K562 (cell line): Measurements from ENCODE around the gene MYO1D. TPM values are rescaled to one million over a fixed set of nuclear protein-coding genes. Genes with fewer than 3 reads are reported as not detected.

ENCODE experiments used
- ATAC-seq: fragments of 200-7000 bp; cut with Tn5 transposase; 3 replicates; pipeline ENCODE4 v1.9.1; 2020; ENCODE audit warnings: moderate library complexity
- BruUV-seq: library from RNA; stranded (reverse); fragments of 400-500 nt; replicated peaks from 2 replicates; lab custom pipeline; 2021; lab: Mats Ljungman, UMichigan
- CTCF ChIA-PET: fragments of 300-600 bp; formaldehyde crosslinking; extraction: SDS; loops from one replicate; lab custom pipeline; 2021; ENCODE audit warnings: low intra/inter-chr PET ratio; lab: Yijun Ruan, JAX
- POLR2A ChIA-PET: fragments of 300-600, 350-650 bp; sonication (Branson Sonifier 250); formaldehyde crosslinking; extraction: SDS; loops from one replicate; lab custom pipeline; 2021; ENCODE audit warnings: antibody characterized with exemption, inconsistent platforms; lab: Yijun Ruan, JAX
- DNase-seq, 4 experiments: peaks; one replicate each; pipeline versions ENCODE4 v3.0.0 to v3.0.0-alpha.2; 2011 to 2018; ENCODE audit warnings: low spot score in 3 of 4, mixed read lengths in 3 of 4; ENCODE audit errors: extremely low read depth in 1 of 4
- FAIRE-seq: peaks from 2 replicates; lab custom pipeline; 2011; peaks lifted over from hg19 to GRCh38; lab: Jason Lieb, UNC
- H2AFZ ChIP-seq: 2 replicates; pipeline ENCODE4 v1.6.0; 2011; ENCODE audit warnings: low read depth, low read length, control low read depth, inconsistent platforms
- H3K27ac ChIP-seq: fragments of 200-600 bp; 3 replicates; pipeline ENCODE4 v1.8.0; 2011; ENCODE audit warnings: low read depth, mild to moderate bottlenecking, control low read depth, inconsistent platforms, low read length, moderate library complexity, mixed read lengths; ENCODE audit errors: extremely low read depth
- H3K27me3 ChIP-seq, 2 experiments: fragments of 300-600 bp in 1 of 2; 2 replicates in 1 of 2; 3 replicates in 1 of 2; pipeline versions ENCODE4 v1.6.0 to v1.8.0; 2011; ENCODE audit warnings: inconsistent platforms in 2 of 2, low read length in 2 of 2, mild to moderate bottlenecking in 1 of 2, mixed read lengths in 1 of 2, moderate library complexity in 1 of 2; ENCODE audit not compliant: control insufficient read depth in 2 of 2, insufficient read depth in 2 of 2
- H3K36me3 ChIP-seq: fragments of 300-600 bp; 3 replicates; pipeline ENCODE4 v1.8.0; 2011; ENCODE audit warnings: mild to moderate bottlenecking, low read length, inconsistent platforms; ENCODE audit not compliant: control insufficient read depth, insufficient read depth
- H3K4me1 ChIP-seq, 2 experiments: fragments of 200-600 bp in 1 of 2; replicated peaks in 1 of 2; 2 replicates in 1 of 2; 3 replicates in 1 of 2; pipeline versions ENCODE4 v1.5.1 to v1.8.0; 2011; ENCODE audit warnings: inconsistent platforms in 2 of 2, low read length in 2 of 2, mild to moderate bottlenecking in 1 of 2, mixed read lengths in 1 of 2, moderate library complexity in 1 of 2; ENCODE audit not compliant: control insufficient read depth in 2 of 2, insufficient read depth in 2 of 2
- H3K4me2 ChIP-seq: 2 replicates; pipeline ENCODE4 v1.6.1; 2011; ENCODE audit warnings: low read length, control low read depth, inconsistent platforms, mixed read lengths; ENCODE audit not compliant: insufficient read depth
- H3K4me3 ChIP-seq: fragments of 200-600 bp; sonication (generic), shearing (Covaris generic); 2 replicates; pipeline ENCODE4 v1.5.1; 2016; ENCODE audit warnings: control low read depth, inconsistent platforms
- H3K79me2 ChIP-seq: fragments of 200-600 bp; 3 replicates; pipeline ENCODE4 v1.8.0; 2011; ENCODE audit warnings: low read length, inconsistent platforms; ENCODE audit not compliant: control insufficient read depth, insufficient read depth
- H3K9ac ChIP-seq, 2 experiments: 2 replicates each; pipeline versions ENCODE4 v1.6.0 to v1.6.1; 2011; ENCODE audit warnings: low read depth in 2 of 2, low read length in 2 of 2, control low read depth in 1 of 2, inconsistent platforms in 1 of 2, mild to moderate bottlenecking in 1 of 2, mixed read lengths in 1 of 2; ENCODE audit not compliant: insufficient read depth in 1 of 2
- H3K9me1 ChIP-seq: one replicate; pipeline ENCODE4 v1.6.0; 2011; ENCODE audit warnings: inconsistent platforms, mild to moderate bottlenecking, low read length, moderate library complexity; ENCODE audit not compliant: control insufficient read depth, insufficient read depth
- H3K9me3 ChIP-seq: replicated peaks from 2 replicates; pipeline ENCODE4 v1.5.1; 2011; ENCODE audit warnings: low read depth, low read length, inconsistent platforms; ENCODE audit not compliant: control insufficient read depth, insufficient read depth
- H4K20me1 ChIP-seq: replicated peaks from 2 replicates; pipeline ENCODE4 v1.6.1; 2011; ENCODE audit warnings: low read length, inconsistent platforms, mixed read lengths; ENCODE audit not compliant: control insufficient read depth, insufficient read depth
- HCFC1 ChIP-seq: IDR thresholded peaks from 2 replicates; pipeline ENCODE4 v1.6.1; 2012; ENCODE audit warnings: low read depth, low read length, improper control_type of control experiment
- POLR2B ChIP-seq: fragments of 450-650 bp; IDR thresholded peaks from 2 replicates; pipeline ENCODE4 v1.6.1; 2018; ENCODE audit warnings: low read depth; ENCODE audit not compliant: partially characterized antibody
- XRCC3 ChIP-seq: fragments of 450-650 bp; IDR thresholded peaks from 2 replicates; pipeline ENCODE4 v1.6.1; 2017; ENCODE audit warnings: mild to moderate bottlenecking, moderate library complexity
- YBX1 ChIP-seq: fragments of 450-650 bp; IDR thresholded peaks from 2 replicates; pipeline ENCODE4 v1.7.1; 2016; ENCODE audit warnings: mild to moderate bottlenecking
- ZFP1 ChIP-seq: fragments of 450-650 bp; formaldehyde crosslinking; IDR thresholded peaks from 2 replicates; pipeline ENCODE4 v1.4.0; 2020; ENCODE audit warnings: mild to moderate bottlenecking, mixed read lengths
- WGBS: fragments of 100-300 bp; shearing (Covaris generic); methylation state at CpG from one replicate; pipeline ENCODE4 v1.1.6; 2016; ENCODE audit warnings: low coverage, mixed read lengths; ENCODE audit not compliant: insufficient coverage; ENCODE audit errors: missing lambda C conversion rate; 5-methylcytosine and 5-hydroxymethylcytosine counted together
- in situ Hi-C: fragments of 300-500 bp; cut with MboI; formaldehyde crosslinking; loops from 4 replicates; pipeline ENCODE4 v1.15.0; 2018; ENCODE audit warnings: inconsistent platforms, mixed read lengths
- intact Hi-C: fragments of 100-400 bp; cut with micrococcal nuclease; formaldehyde crosslinking; loops from 2 replicates; pipeline ENCODE4 v1.14.2; 2022
- polyA plus RNA-seq, 8 experiments: library from polyadenylated mRNA; depleted of rRNA in 4 of 8; stranded (reverse) in 5 of 8; unstranded in 3 of 8; fragments of >200 nt; fragmentation: Nextera tagmentation in 2 of 8; fragmentation: Illumina TruSeq in 1 of 8; extraction: Ambion mirVana in 2 of 8; extraction: Trizol in 1 of 8; gene quantifications; 2 replicates each; pipeline versions ENCODE4 v1.2.1 to v1.2.3, GENCODE V29; 2011 to 2014; ENCODE audit warnings: inconsistent platforms in 1 of 8, missing spikeins in 1 of 8
- total RNA-seq, 7 experiments: library from RNA; depleted of rRNA in 6 of 7; stranded (reverse); fragments of >200 nt in 6 of 7; fragmentation: Illumina TruSeq in 2 of 7; extraction: Trizol in 2 of 7; gene quantifications; 2 replicates each; pipeline versions ENCODE4 v1.2.1 to v1.2.3, GENCODE V29; 2011 to 2021; ENCODE audit warnings: low replicate concordance in 1 of 7
- TF ChIP-seq, protein P1 (sequence below): fragments of 450-650 bp; IDR thresholded peaks from one replicate; pipeline ENCODE4 v1.6.1; 2018; ENCODE audit warnings: mild to moderate bottlenecking, moderate library complexity; ENCODE audit not compliant: partially characterized antibody
- TF ChIP-seq, protein P2 (sequence below), 2 experiments: fragments of 450-650 bp in 1 of 2; sonication (generic) in 1 of 2; formaldehyde crosslinking in 1 of 2; IDR thresholded peaks; 2 replicates each; pipeline versions ENCODE4 v1.7.1 to v1.9.0; 2016 to 2022; ENCODE audit warnings: inconsistent platforms in 1 of 2, mild to moderate bottlenecking in 1 of 2, missing genetic modification reagents in 1 of 2
- TF ChIP-seq, protein P3 (sequence below): fragments of 450-650 bp; IDR thresholded peaks from 2 replicates; pipeline ENCODE4 v1.6.1; 2016
- TF ChIP-seq, protein P4 (sequence below): fragments of 250-450 bp; sonication (Bioruptor Pico); IDR thresholded peaks from 2 replicates; pipeline ENCODE4 v1.8.0; 2021; ENCODE audit warnings: mild to moderate bottlenecking, moderate library complexity

MYO1D gene
- total and polyA plus RNA-seq, 9 of the 15 experiments (the other 6 are each of a cell fraction or from before 2014, with no cell fraction given), result 2.1 to 71.2 (median 45.4) TPM

DNA sequence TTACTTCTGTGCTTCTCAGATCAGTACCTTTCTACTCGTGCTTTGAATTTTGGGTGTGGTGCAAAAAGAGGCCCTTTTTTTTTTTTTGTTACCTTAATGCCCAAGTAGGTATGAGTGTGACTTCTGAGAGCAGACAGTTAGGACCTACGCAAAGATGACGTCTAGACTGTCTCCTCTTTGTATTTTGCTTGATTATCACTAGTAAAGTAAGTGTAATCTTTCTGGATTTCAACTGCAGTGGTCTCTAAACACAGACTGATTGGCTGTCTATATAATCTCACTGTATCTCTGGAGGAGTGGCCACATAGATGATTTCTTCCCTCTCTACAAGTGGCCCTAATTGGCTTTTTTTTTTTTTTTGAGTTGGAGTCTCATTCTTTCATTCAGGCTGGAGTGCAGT, 401.7 kb downstream of the MYO1D start:
- FAIRE-seq, result no peak
- POLR2A ChIA-PET, result interaction anchor here (1.1 to 2.2 kb wide), 3 partner anchors 11 to 59 kb away, joined by 3 to 9 read pairs (median 3); partner anchors contain the start of gene CDK5R1
- TF ChIP-seq ZFP1 (CRISPR knock-in tag) (no peak), XRCC3 (no peak), YBX1 (no peak), HCFC1 (no peak), POLR2B (no peak)
- TF ChIP-seq, protein P1, sequence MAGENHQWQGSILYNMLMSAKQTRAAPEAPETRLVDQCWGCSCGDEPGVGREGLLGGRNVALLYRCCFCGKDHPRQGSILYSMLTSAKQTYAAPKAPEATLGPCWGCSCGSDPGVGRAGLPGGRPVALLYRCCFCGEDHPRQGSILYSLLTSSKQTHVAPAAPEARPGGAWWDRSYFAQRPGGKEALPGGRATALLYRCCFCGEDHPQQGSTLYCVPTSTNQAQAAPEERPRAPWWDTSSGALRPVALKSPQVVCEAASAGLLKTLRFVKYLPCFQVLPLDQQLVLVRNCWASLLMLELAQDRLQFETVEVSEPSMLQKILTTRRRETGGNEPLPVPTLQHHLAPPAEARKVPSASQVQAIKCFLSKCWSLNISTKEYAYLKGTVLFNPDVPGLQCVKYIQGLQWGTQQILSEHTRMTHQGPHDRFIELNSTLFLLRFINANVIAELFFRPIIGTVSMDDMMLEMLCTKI, result no peak
- TF ChIP-seq, protein P2, sequence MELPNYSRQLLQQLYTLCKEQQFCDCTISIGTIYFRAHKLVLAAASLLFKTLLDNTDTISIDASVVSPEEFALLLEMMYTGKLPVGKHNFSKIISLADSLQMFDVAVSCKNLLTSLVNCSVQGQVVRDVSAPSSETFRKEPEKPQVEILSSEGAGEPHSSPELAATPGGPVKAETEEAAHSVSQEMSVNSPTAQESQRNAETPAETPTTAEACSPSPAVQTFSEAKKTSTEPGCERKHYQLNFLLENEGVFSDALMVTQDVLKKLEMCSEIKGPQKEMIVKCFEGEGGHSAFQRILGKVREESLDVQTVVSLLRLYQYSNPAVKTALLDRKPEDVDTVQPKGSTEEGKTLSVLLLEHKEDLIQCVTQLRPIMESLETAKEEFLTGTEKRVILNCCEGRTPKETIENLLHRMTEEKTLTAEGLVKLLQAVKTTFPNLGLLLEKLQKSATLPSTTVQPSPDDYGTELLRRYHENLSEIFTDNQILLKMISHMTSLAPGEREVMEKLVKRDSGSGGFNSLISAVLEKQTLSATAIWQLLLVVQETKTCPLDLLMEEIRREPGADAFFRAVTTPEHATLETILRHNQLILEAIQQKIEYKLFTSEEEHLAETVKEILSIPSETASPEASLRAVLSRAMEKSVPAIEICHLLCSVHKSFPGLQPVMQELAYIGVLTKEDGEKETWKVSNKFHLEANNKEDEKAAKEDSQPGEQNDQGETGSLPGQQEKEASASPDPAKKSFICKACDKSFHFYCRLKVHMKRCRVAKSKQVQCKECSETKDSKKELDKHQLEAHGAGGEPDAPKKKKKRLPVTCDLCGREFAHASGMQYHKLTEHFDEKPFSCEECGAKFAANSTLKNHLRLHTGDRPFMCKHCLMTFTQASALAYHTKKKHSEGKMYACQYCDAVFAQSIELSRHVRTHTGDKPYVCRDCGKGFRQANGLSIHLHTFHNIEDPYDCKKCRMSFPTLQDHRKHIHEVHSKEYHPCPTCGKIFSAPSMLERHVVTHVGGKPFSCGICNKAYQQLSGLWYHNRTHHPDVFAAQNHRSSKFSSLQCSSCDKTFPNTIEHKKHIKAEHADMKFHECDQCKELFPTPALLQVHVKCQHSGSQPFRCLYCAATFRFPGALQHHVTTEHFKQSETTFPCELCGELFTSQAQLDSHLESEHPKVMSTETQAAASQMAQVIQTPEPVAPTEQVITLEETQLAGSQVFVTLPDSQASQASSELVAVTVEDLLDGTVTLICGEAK (IDR thresholded peaks at IDR 0.05), result no peak
- TF ChIP-seq, protein P2 (CRISPR knock-in tag; IDR thresholded peaks at IDR 0.05), result no peak
- TF ChIP-seq, protein P3, sequence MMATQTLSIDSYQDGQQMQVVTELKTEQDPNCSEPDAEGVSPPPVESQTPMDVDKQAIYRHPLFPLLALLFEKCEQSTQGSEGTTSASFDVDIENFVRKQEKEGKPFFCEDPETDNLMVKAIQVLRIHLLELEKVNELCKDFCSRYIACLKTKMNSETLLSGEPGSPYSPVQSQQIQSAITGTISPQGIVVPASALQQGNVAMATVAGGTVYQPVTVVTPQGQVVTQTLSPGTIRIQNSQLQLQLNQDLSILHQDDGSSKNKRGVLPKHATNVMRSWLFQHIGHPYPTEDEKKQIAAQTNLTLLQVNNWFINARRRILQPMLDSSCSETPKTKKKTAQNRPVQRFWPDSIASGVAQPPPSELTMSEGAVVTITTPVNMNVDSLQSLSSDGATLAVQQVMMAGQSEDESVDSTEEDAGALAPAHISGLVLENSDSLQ, result no peak
- TF ChIP-seq, protein P4, sequence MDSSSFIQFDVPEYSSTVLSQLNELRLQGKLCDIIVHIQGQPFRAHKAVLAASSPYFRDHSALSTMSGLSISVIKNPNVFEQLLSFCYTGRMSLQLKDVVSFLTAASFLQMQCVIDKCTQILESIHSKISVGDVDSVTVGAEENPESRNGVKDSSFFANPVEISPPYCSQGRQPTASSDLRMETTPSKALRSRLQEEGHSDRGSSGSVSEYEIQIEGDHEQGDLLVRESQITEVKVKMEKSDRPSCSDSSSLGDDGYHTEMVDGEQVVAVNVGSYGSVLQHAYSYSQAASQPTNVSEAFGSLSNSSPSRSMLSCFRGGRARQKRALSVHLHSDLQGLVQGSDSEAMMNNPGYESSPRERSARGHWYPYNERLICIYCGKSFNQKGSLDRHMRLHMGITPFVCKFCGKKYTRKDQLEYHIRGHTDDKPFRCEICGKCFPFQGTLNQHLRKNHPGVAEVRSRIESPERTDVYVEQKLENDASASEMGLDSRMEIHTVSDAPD, result no peak

More for the DNA sequence above, 401.7 kb downstream of the MYO1D start:
- Histone ChIP-seq H2AFZ (no peak overlapping the region), H3K4me2 (no peak overlapping the region), H3K79me2 (peaks cover 8% of the 10 kb centered on the region; the same call in 2 of the 3 replicates), H3K9me3 (no peaks in the 10 kb centered on the region), H3K36me3 (peaks cover 98% of the 10 kb centered on the region), H3K4me3 (no peak overlapping the region), H3K9me1 (no peaks in the 10 kb centered on the region), H3K27me3 (no peaks in the 10 kb centered on the region), H4K20me1 (no peaks in the 10 kb centered on the region), H3K4me1 (no peaks in the 10 kb centered on the region), H3K9ac (no peak overlapping the region), H3K27ac (no peak overlapping the region)
- DNase-seq, result no peak
- 81% methylated on average over 3 of the region's 3 CpGs for WGBS
- intact Hi-C loops (no loop called here), in situ Hi-C loops (no loop called here)
- CTCF ChIA-PET, result no interaction called here
- no peak for ATAC-seq
- no TSS peak for BruUV-seq
